Pancreas (tissue), 10 donors: ENCODE data around the gene ADAM19. TPM values are rescaled to one million over a fixed set of nuclear protein-coding genes. Genes with fewer than 3 reads are reported as not detected.

Experiments used
- ATAC-seq, 4 donors: fragments of 200-7000 bp; cut with Tn5 transposase; one replicate each; pipeline versions ENCODE4 v1.8.0 to v1.9.1; 2020; ENCODE audit warnings: mild to moderate bottlenecking in 4 of 4, moderate library complexity in 4 of 4
- DNase-seq, 6 donors: peaks; one replicate each; pipeline ENCODE4 v3.0.0-alpha.2; 2020
- FAIRE-seq: peaks from 2 replicates; lab custom pipeline; 2012; peaks lifted over from hg19 to GRCh38; lab: Jason Lieb, UNC
- H3K27ac ChIP-seq, 4 donors: fragments of 200-600 bp; sonication (generic); 1 replicate in 3 of 4; 2 replicates in 1 of 4; pipeline versions ENCODE4 v1.5.0 to v1.8.0; 2020
- H3K27me3 ChIP-seq, 4 donors: fragments of 200-600 bp; one replicate each; pipeline ENCODE4 v1.8.0; 2021
- H3K36me3 ChIP-seq, 3 donors: fragments of 200-600 bp; sonication (generic) in 1 of 3; one replicate each; pipeline versions ENCODE4 v1.5.0 to v1.8.0; 2020 to 2021
- H3K4me1 ChIP-seq, 3 donors: fragments of 200-600 bp; one replicate each; pipeline ENCODE4 v1.8.0; 2021
- H3K4me3 ChIP-seq, 4 donors: fragments of 200-600 bp; sonication (generic) in 2 of 4; one replicate each; pipeline versions ENCODE4 v1.5.0 to v1.8.0; 2020 to 2021
- H3K9me3 ChIP-seq, 4 donors: fragments of 200-600 bp; one replicate each; pipeline ENCODE4 v1.8.0; 2021
- CTCF ChIP-seq, 4 donors: fragments of 200-600 bp; sonication (generic) in 3 of 4; IDR thresholded peaks; one replicate each; pipeline versions ENCODE4 v1.5.0 to v1.8.0; 2021; ENCODE audit warnings: antibody characterized with exemption in 4 of 4
- WGBS, 2 donors: extraction: QIAGEN DNeasy Blood & Tissue Kit; methylation state at CpG; one replicate each; pipeline ENCODE4 v1.1.7; 2013; 5-methylcytosine and 5-hydroxymethylcytosine counted together
- intact Hi-C, 3 donors: fragments of 100-400 bp; cut with DNase I; formaldehyde crosslinking; loops; one replicate each; pipeline versions ENCODE4 v1.11.1 to v1.14.2; 2022
- polyA plus RNA-seq, 2 donors: library from polyadenylated mRNA; stranded (reverse); fragments of 200-250 nt; gene quantifications; one replicate each; pipeline ENCODE4 v1.2.3, GENCODE V29; 2013
- total RNA-seq, 6 donors: library from RNA; stranded (reverse); fragmentation: NEBNext Ultra II Directional in 4 of 6; extraction: Animal tissue kit (Norgen Biotek cat#: 25700) in 4 of 6; gene quantifications; one replicate each; pipeline versions ENCODE4 v1.2.1 to v1.2.4, GENCODE V29; 2021 to 2023
- donor health status: healthy with polysubstance abuse.
- donor health status: DM: no; HTN: no; CAD: no; lungs with moderate emphysema.
- donor health status: DM: no; HTN: no; CAD: no.
- donor health status: control.
- donor health status: control.
- donor health status: Bipolar disorder and iron deficiency.
- donor health status: DM: yes; HTN: yes; CAD: no.
- donor health status: DM: no; HTN: no; CAD: no.
- donor health status: DM: no; HTN: no; CAD: no.
- donor health status: DM: yes; HTN: yes; CAD: no.

The ADAM19 gene
- total and polyA plus RNA-seq, 8 donors = 0.38 to 3.0 (median 0.69) TPM

- Histone ChIP-seq H3K4me3 (no peak overlapping the region), H3K36me3 (no peaks in the 10 kb centered on the region), H3K9me3 (no peaks in the 10 kb centered on the region), H3K27me3 (no peaks in the 10 kb centered on the region), H3K27ac (no peak overlapping the region), H3K4me1 (no peaks in the 10 kb centered on the region)
- FAIRE-seq (no peak), ATAC-seq (no peak), DNase-seq (no peak)
- no peak for TF ChIP-seq CTCF (IDR thresholded peaks at IDR 0.05)
- intact Hi-C loops = no loop called here
Measured at GRCh38 chr5:157590478-157590877, 14.9 kb upstream of the ADAM19 start.

- Histone ChIP-seq H3K4me1 (no peaks in the 10 kb centered on the region), H3K27ac (no peak overlapping the region), H3K27me3 (no peaks in the 10 kb centered on the region), H3K36me3 (no peaks in the 10 kb centered on the region), H3K9me3 (no peaks in the 10 kb centered on the region), H3K4me3 (no peak overlapping the region)
- intact Hi-C loops = no loop called here
- TF ChIP-seq CTCF (IDR thresholded peaks at IDR 0.05) = no peak
- no peak for FAIRE-seq
- 56 to 57% methylated on average over 1 of the region's 1 CpG for WGBS, 2 donors
- no peak for ATAC-seq
- DNase-seq = no peak
Measured at GRCh38 chr5:157584628-157585027, 9.1 kb upstream of the ADAM19 start.

- 67 to 75% methylated on average over 10 of the region's 10 CpGs for WGBS, 2 donors
- Histone ChIP-seq H3K4me3 (no peak overlapping the region), H3K27me3 (no peaks in the 10 kb centered on the region), H3K9me3 (no peaks in the 10 kb centered on the region), H3K36me3 (no peaks in the 10 kb centered on the region), H3K27ac (no peak overlapping the region), H3K4me1 (no peaks in the 10 kb centered on the region)
- ATAC-seq (no peak), FAIRE-seq (no peak), DNase-seq (no peak)
- no peak for TF ChIP-seq CTCF (IDR thresholded peaks at IDR 0.05)
- intact Hi-C loops = no loop called here
Measured at GRCh38 chr5:157582731-157583620, 7.4 kb upstream of the ADAM19 start.

GRCh38 chr5:157581901-157582300, 6.3 kb upstream of the ADAM19 start:
- no peak overlapping the region for H3K27ac ChIP-seq
- no peak for TF ChIP-seq CTCF (IDR thresholded peaks at IDR 0.05)
- H3K4me1 ChIP-seq = no peaks in the 10 kb centered on the region
- no peak for ATAC-seq
- no peaks in the 10 kb centered on the region for H3K27me3 ChIP-seq
- FAIRE-seq = no peak
- 81 to 90% methylated on average over 5 of the region's 5 CpGs for WGBS, 2 donors
- intact Hi-C loops = no loop called here
- H3K36me3 ChIP-seq = no peaks in the 10 kb centered on the region
- no peak overlapping the region for H3K4me3 ChIP-seq
- DNase-seq = no peak
- no peaks in the 10 kb centered on the region for H3K9me3 ChIP-seq
